Astrocyte (in vitro differentiated cells and primary cell): ENCODE data around the gene DSTN.

Source experiments
- EZH2 ChIP-seq: IDR thresholded peaks from 2 replicates; pipeline ENCODE4 v1.6.1; 2012; ENCODE audit warnings: mild to moderate bottlenecking, low read length, inconsistent platforms; ENCODE audit not compliant: insufficient read depth
- TF ChIP-seq, protein P1 (sequence below): IDR thresholded peaks from 2 replicates; pipeline ENCODE4 v1.5.1; 2011; ENCODE audit warnings: low read depth, mild to moderate bottlenecking, inconsistent platforms, low read length, moderate library complexity; ENCODE audit not compliant: insufficient read depth

DNA sequence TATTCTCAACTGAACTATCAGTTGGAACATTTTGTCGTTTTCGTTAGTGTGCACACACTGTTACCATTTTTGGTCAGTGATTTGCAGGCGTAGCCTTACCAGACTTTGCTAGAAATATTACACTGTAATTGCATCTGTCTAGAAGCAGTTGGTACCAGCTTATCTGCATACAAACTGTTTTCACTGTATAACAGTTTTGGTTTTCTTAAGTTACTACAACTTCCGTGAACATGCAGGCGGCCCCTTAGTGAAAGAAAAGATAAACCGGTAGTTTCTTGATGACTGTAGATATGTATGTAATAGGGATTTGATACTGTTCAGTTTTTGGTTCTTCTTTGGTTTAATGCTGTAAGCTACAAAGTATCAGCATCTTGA, 1.3 kb downstream of the DSTN start:
- no peak for TF ChIP-seq EZH2
- TF ChIP-seq, protein P1, sequence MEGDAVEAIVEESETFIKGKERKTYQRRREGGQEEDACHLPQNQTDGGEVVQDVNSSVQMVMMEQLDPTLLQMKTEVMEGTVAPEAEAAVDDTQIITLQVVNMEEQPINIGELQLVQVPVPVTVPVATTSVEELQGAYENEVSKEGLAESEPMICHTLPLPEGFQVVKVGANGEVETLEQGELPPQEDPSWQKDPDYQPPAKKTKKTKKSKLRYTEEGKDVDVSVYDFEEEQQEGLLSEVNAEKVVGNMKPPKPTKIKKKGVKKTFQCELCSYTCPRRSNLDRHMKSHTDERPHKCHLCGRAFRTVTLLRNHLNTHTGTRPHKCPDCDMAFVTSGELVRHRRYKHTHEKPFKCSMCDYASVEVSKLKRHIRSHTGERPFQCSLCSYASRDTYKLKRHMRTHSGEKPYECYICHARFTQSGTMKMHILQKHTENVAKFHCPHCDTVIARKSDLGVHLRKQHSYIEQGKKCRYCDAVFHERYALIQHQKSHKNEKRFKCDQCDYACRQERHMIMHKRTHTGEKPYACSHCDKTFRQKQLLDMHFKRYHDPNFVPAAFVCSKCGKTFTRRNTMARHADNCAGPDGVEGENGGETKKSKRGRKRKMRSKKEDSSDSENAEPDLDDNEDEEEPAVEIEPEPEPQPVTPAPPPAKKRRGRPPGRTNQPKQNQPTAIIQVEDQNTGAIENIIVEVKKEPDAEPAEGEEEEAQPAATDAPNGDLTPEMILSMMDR, result no peak
